Activated CD4-positive, alpha-beta T cell treated with anti-CD3 and anti-CD28 coated beads for 1 hour (primary cell): ENCODE measurements around the gene BTD.
"Not testable (repeated sequence)": the region's sequence is repeated elsewhere in the genome, so short reads cannot be mapped to it uniquely, and the experiment has no call there.

ENCODE experiments used
- DNase-seq: peaks from one replicate; pipeline ENCODE4 v3.0.0-alpha.2; 2020

The BTD gene, protein sequence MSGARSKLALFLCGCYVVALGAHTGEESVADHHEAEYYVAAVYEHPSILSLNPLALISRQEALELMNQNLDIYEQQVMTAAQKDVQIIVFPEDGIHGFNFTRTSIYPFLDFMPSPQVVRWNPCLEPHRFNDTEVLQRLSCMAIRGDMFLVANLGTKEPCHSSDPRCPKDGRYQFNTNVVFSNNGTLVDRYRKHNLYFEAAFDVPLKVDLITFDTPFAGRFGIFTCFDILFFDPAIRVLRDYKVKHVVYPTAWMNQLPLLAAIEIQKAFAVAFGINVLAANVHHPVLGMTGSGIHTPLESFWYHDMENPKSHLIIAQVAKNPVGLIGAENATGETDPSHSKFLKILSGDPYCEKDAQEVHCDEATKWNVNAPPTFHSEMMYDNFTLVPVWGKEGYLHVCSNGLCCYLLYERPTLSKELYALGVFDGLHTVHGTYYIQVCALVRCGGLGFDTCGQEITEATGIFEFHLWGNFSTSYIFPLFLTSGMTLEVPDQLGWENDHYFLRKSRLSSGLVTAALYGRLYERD

DNA sequence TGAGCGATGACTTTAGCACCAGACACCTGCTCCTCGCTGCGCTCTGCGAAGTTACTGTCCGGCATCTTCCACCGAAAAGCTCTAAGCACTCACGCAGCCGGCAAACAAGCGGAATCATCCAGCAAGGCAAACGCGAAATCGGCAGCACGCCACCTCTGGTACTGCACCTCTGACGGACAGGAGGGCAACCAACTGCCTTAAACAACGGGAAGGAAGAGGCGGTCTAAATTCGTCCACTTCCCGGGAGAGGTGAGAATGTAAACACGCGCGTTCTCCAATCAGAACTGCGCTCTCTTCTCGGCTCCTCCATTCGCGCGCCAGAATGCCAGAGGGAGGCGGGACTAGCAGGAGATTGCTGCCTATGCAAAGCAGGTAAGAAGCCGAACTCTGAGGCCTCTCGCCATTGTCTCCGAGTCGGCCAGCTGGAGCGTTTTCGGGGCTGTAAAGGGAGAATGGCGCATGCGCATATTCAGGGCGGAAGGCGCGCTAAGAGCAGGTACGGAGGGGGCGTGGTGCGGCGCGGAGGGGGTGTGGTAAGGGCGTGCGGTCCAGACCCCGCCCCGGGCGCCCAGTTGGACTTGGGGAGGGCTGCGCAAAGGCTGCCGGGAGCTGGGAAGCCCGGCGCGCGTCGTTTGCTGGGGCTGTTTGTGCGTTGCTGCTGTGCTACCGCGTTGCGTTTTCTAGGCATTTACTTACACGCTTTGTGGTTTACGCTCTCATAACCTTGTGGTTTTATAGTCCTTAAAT lies at the start of gene BTD, which contains the start of gene HACL1:
Gene BTD, plus strand, starts transcription at position 347 of the 747 bp plus-strand sequence. CDS start 33,695 bp downstream, outside the sequence.
Gene HACL1, minus strand, starts transcription at position 171 of the 747 bp plus-strand sequence. Its CDS starts 106 bp downstream, at position 65.
- peak; percentile 97 for DNase-seq

- DNase-seq = no peak
These were observed 49.6 kb upstream of the BTD start for GRCh38 chr3:15551902-15552301.

- no peak for DNase-seq
These were observed 47.8 kb upstream of the BTD start for GRCh38 chr3:15553749-15554148.

GRCh38 chr3:15556512-15556911 lies 45.0 kb upstream of the BTD start:
- DNase-seq = no peak

DNA sequence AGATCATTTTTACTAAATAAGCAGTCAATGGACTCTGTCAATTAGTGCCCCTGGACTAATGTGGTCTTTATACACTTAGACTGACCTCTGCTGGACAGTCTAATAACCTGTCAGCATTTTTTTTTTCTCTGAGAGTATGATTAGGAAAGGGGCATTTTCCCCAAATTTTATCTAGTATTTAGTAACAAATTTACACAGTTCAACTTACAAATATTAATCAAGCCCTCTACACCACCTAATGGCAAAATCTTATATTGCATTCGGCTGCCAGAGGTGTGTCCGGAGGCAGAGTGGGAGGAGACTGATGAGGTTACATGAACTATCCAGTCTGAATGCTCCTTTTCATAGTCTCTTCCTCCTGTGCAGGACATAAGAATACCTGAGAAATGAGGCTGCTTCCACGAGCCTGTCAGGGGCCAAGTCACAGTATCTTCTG lies 44.0 kb upstream of the BTD start:
- DNase-seq = peak; percentile 14

- DNase-seq = no peak
These were observed 43.0 kb upstream of the BTD start for GRCh38 chr3:15558581-15558980.

GRCh38 chr3:15562560-15562959 lies 39.0 kb upstream of the BTD start:
- no peak for DNase-seq

GRCh38 chr3:15563190-15563589 lies 38.4 kb upstream of the BTD start:
- DNase-seq = no peak

DNA sequence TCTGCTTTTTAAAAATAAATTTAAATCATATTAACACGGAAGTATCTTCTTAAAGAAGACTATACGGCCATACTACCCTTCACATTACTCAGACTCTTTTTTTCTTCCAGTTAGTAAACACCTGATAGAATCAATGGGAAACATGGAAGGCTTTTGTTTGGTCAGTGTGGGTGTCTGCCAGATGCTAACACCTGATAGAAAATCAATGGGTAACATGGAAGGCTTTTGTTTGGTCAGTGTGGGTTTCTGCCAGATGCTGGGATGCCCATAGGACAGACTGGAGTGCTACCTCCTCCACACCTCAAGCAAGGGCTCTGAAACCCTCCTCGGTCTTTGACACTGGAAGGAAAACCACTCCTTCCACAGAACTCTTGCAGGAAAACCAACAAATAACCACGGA lies 29.4 kb upstream of the BTD start:
- no peak for DNase-seq

DNA sequence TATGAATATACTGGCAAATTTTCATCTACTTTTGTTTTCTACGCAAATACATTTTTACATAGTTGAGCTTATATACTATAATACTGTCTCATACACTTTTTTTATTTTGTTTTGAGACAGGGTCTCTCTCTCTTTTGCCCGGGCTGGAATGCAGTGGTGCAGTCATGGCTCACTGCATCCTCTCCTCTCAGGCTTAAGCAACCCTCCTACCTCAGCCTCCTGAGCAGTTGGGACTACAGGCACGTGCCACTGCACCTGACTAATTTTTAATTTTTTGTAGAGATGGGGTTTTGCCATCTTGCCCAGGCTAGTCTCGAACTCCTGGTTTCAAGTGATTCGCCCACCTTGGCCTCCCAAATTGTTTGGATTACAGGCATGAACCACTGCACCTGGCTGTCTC lies 26.1 kb upstream of the BTD start:
- DNase-seq = no peak

DNA sequence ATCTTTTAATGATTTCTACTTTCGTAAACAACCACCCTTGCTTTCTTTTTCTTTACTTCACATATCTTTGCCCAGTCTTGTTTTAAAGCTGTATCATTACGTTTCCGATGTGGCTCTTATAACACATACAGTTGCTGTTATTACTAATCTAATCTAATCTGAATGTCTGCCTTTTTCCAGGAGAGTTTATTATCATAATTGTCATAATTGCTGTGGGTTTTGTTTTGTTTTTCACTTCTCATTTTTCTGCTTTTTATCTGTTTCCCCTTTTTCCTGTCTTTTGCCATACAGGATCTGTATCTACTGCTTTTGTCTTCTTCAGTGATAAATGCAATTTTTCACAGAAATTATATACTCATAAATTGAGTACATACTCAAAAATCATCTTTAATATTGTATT lies 25.1 kb upstream of the BTD start:
- DNase-seq = no peak

GRCh38 chr3:15578289-15578867 lies 23.2 kb upstream of the BTD start:
- DNase-seq = no peak

- no peak for DNase-seq
These were observed 22.5 kb upstream of the BTD start for GRCh38 chr3:15579051-15579450.

DNA sequence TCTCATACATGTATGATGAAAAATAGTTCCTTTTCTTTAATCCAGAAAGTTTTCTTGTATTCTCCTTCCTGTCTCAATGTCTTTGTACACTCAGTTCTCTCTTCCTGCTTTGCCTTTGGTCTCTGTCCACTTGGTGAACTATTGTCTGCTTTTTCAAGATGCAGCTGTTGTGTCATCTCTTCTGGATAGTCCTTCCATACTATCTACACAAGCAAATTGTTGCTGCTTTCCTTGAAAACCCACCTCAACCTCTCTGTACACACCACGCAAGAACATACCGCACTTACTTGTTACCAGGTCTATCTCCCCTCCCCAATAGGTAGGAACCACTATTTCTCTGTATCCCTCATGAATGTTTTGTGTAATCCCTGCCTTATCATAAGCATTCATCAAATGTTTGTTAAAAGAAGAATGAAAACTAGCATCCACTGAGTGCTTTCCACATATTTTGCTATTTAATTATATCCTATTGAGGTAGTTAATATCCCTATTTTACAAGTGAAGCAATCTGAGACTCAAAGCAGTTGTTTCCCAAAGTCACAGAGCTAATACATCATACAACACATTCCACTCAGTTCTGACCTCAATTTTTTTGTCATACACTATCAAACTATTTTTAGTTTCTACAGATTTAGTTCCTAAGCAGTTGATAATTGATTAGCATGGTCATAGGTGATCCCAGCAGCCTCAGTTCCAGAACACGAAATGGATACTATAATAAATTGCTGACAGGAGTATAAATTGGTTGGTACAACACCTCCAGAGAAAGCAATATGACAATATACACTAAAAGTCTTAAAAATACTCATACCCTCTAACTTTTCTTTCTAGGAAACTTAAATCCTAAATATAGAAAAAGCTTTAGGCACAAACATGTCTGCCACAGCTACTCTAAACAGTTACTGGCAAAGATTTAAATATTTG lies 19.8 kb upstream of the BTD start:
- no peak for DNase-seq

GRCh38 chr3:15585111-15585845 lies 16.3 kb upstream of the BTD start:
- DNase-seq = no peak

DNA sequence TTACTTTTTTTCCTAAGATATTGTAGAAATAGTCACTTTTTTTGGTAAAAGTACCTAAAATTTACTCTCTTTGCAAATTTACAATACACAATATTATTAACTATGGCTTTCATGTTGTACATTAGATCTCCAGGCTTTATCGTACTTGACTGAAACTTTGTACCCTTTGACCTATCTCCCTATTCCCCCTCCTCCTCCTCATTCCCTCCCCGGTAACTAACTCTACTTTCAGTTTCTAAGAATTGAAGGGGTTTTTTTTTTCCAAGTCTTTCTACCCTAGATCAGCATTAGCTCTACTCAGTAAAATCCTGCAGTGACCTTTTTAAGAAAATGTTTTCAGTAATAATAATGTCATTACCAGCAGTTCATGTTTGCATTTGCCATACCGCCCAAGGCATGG lies 10.3 kb upstream of the BTD start:
- DNase-seq = no peak

DNA sequence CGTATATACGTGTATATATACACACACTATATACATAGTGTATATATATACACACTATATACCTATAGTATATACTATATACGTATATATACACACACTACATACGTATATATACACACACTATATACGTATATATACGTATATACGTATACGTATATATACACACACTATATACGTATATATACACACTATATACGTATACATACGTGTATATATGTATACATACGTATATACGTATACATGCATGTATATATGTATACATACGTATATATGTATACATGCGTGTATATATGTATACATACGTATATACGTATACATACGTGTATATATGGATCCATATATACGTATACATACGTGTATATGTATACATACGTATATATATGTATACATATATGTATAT lies 9.6 kb upstream of the BTD start:
- no peak for DNase-seq

DNA sequence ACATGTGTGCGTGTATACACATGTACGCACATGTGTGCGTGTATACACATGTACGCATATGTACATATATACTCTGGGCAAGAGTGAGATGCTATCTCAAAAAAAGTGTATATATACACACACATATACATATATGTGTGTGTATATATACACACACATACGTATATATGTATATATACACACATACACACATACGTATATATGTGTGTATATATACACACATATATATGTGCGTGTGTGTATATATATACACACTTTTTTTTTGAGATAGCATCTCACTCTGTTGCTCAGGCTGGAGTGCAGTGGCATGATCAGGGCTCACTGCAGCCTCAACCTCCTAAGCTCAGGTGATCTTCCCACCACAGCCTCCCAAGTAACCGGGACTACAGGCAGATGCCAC lies 8.6 kb upstream of the BTD start:
- no peak for DNase-seq

- DNase-seq = no peak
These were observed 5.6 kb upstream of the BTD start for GRCh38 chr3:15595955-15596354.

- DNase-seq = no peak
These were observed 523 bp upstream of the BTD start for GRCh38 chr3:15601046-15601398.

GRCh38 chr3:15602146-15602536 lies 596 bp downstream of the BTD start:
- DNase-seq = no peak

- DNase-seq = not testable (repeated sequence)
These were observed 1.3 kb downstream of the BTD start for GRCh38 chr3:15602816-15603215.
